Measurements from ENCODE around the gene UBE2G2.

The UBE2G2 gene

GRCh38 chr21:44750675-44751025 is 51.0 kb downstream of the UBE2G2 start:
- DNase-seq (ENCODE audit: low read depth, low spot score) = no peak
- Histone ChIP-seq H3K9me3 (ENCODE audit: insufficient read depth, low read length) (peaks cover 19% of the 10 kb centered on the region; the same call in 1 of the 2 replicates), H3K36me3 (ENCODE audit: insufficient read depth, insufficient read length, low read length) (peaks cover 4% of the 10 kb centered on the region), H3K27me3 (ENCODE audit: insufficient read depth, insufficient read length) (peaks cover 7% of the 10 kb centered on the region), H3K4me3 (ENCODE audit: insufficient read length, low read depth) (no peak overlapping the region), H3K4me1 (ENCODE audit: insufficient read depth, insufficient read length) (peaks cover 26% of the 10 kb centered on the region), H3K9ac (ENCODE audit: insufficient read length, low read depth) (no peak overlapping the region)
- TF ChIP-seq ZNF274 (IDR thresholded peaks at IDR 0.05; ENCODE audit: low read depth, low read length) = no peak
- no peak for TF ChIP-seq SUZ12 (IDR thresholded peaks at IDR 0.05; ENCODE audit: extremely low read depth, insufficient read depth, insufficient read length)
- no peak for TF ChIP-seq YY1 (IDR thresholded peaks at IDR 0.05; ENCODE audit: insufficient read depth, insufficient read length)

- Histone ChIP-seq H3K27me3 (ENCODE audit: insufficient read depth, insufficient read length) (peaks cover 7% of the 10 kb centered on the region), H3K4me1 (ENCODE audit: insufficient read depth, insufficient read length) (peaks cover 26% of the 10 kb centered on the region), H3K4me3 (ENCODE audit: insufficient read length, low read depth) (peak overlapping the region; percentile 73), H3K9me3 (ENCODE audit: insufficient read depth, low read length) (peaks cover 22% of the 10 kb centered on the region; the same call in 1 of the 2 replicates), H3K36me3 (ENCODE audit: insufficient read depth, insufficient read length, low read length) (peaks cover 4% of the 10 kb centered on the region), H3K9ac (ENCODE audit: insufficient read length, low read depth) (peak overlapping the region; percentile 92)
- TF ChIP-seq SUZ12 (IDR thresholded peaks at IDR 0.05; ENCODE audit: extremely low read depth, insufficient read depth, insufficient read length) (no peak), YY1 (IDR thresholded peaks at IDR 0.05; ENCODE audit: insufficient read depth, insufficient read length) (no peak), ZNF274 (IDR thresholded peaks at IDR 0.05; ENCODE audit: low read depth, low read length) (no peak)
- DNase-seq (ENCODE audit: low read depth, low spot score) = no peak
These were observed 51.6 kb downstream of the UBE2G2 start for GRCh38 chr21:44749759-44750674.

GRCh38 chr21:44749116-44749758 is 52.4 kb downstream of the UBE2G2 start:
- H3K4me3 ChIP-seq (ENCODE audit: insufficient read length, low read depth) = peak overlapping the region; percentile 73
- peaks cover 29% of the 10 kb centered on the region for H3K9me3 ChIP-seq (ENCODE audit: insufficient read depth, low read length)
- peaks cover 7% of the 10 kb centered on the region for H3K27me3 ChIP-seq (ENCODE audit: insufficient read depth, insufficient read length)
- peaks cover 26% of the 10 kb centered on the region for H3K4me1 ChIP-seq (ENCODE audit: insufficient read depth, insufficient read length)
- no peak for TF ChIP-seq YY1 (IDR thresholded peaks at IDR 0.05; ENCODE audit: insufficient read depth, insufficient read length)
- no peak for TF ChIP-seq ZNF274 (IDR thresholded peaks at IDR 0.05; ENCODE audit: low read depth, low read length)
- no peak for TF ChIP-seq SUZ12 (IDR thresholded peaks at IDR 0.05; ENCODE audit: extremely low read depth, insufficient read depth, insufficient read length)
- DNase-seq (ENCODE audit: low read depth, low spot score) = no peak
- H3K36me3 ChIP-seq (ENCODE audit: insufficient read depth, insufficient read length, low read length) = peaks cover 4% of the 10 kb centered on the region
- peak overlapping the region; percentile 92 for H3K9ac ChIP-seq (ENCODE audit: insufficient read length, low read depth)

- Histone ChIP-seq H3K4me1 (ENCODE audit: insufficient read depth, insufficient read length) (peaks cover 26% of the 10 kb centered on the region), H3K36me3 (ENCODE audit: insufficient read depth, insufficient read length, low read length) (peaks cover 4% of the 10 kb centered on the region), H3K4me3 (ENCODE audit: insufficient read length, low read depth) (peak overlapping the region; percentile 73), H3K9me3 (ENCODE audit: insufficient read depth, low read length) (peaks cover 35% of the 10 kb centered on the region), H3K9ac (ENCODE audit: insufficient read length, low read depth) (peak overlapping the region; percentile 92), H3K27me3 (ENCODE audit: insufficient read depth, insufficient read length) (peaks cover 7% of the 10 kb centered on the region)
- TF ChIP-seq ZNF274 (IDR thresholded peaks at IDR 0.05; ENCODE audit: low read depth, low read length) = no peak
- no peak for TF ChIP-seq SUZ12 (IDR thresholded peaks at IDR 0.05; ENCODE audit: extremely low read depth, insufficient read depth, insufficient read length)
- no peak for TF ChIP-seq YY1 (IDR thresholded peaks at IDR 0.05; ENCODE audit: insufficient read depth, insufficient read length)
- DNase-seq (ENCODE audit: low read depth, low spot score) = peak; percentile 92
These were observed 53.0 kb downstream of the UBE2G2 start for GRCh38 chr21:44748621-44749020.

GRCh38 chr21:44742418-44743153 is 59.0 kb downstream of the UBE2G2 start:
- Histone ChIP-seq H3K36me3 (ENCODE audit: insufficient read depth, insufficient read length, low read length) (no peaks in the 10 kb centered on the region), H3K9me3 (ENCODE audit: insufficient read depth, low read length) (peaks cover 75% of the 10 kb centered on the region), H3K4me3 (ENCODE audit: insufficient read length, low read depth) (no peak overlapping the region), H3K27me3 (ENCODE audit: insufficient read depth, insufficient read length) (peaks cover 2% of the 10 kb centered on the region), H3K4me1 (ENCODE audit: insufficient read depth, insufficient read length) (no peaks in the 10 kb centered on the region), H3K9ac (ENCODE audit: insufficient read length, low read depth) (no peak overlapping the region)
- TF ChIP-seq SUZ12 (IDR thresholded peaks at IDR 0.05; ENCODE audit: extremely low read depth, insufficient read depth, insufficient read length) = no peak
- TF ChIP-seq ZNF274 (IDR thresholded peaks at IDR 0.05; ENCODE audit: low read depth, low read length) = no peak
- no peak for TF ChIP-seq YY1 (IDR thresholded peaks at IDR 0.05; ENCODE audit: insufficient read depth, insufficient read length)
- no peak for DNase-seq (ENCODE audit: low read depth, low spot score)

- H3K36me3 ChIP-seq (ENCODE audit: insufficient read depth, insufficient read length, low read length) = no peaks in the 10 kb centered on the region
- H3K4me1 ChIP-seq (ENCODE audit: insufficient read depth, insufficient read length) = no peaks in the 10 kb centered on the region
- TF ChIP-seq YY1 (IDR thresholded peaks at IDR 0.05; ENCODE audit: insufficient read depth, insufficient read length) = no peak
- TF ChIP-seq ZNF274 (IDR thresholded peaks at IDR 0.05; ENCODE audit: low read depth, low read length) = no peak
- no peak for TF ChIP-seq SUZ12 (IDR thresholded peaks at IDR 0.05; ENCODE audit: extremely low read depth, insufficient read depth, insufficient read length)
- H3K9me3 ChIP-seq (ENCODE audit: insufficient read depth, low read length) = peaks cover 75% of the 10 kb centered on the region
- H3K4me3 ChIP-seq (ENCODE audit: insufficient read length, low read depth) = no peak overlapping the region
- H3K27me3 ChIP-seq (ENCODE audit: insufficient read depth, insufficient read length) = no peaks in the 10 kb centered on the region
- H3K9ac ChIP-seq (ENCODE audit: insufficient read length, low read depth) = no peak overlapping the region
- no peak for DNase-seq (ENCODE audit: low read depth, low spot score)
These were observed 59.7 kb downstream of the UBE2G2 start for GRCh38 chr21:44741921-44742320.

Measured in NT2/D1 (cell line).